Naive thymus-derived CD4-positive, alpha-beta T cell (primary cell): Measurements from ENCODE around the gene COL11A1. TPM values are rescaled to one million over a fixed set of nuclear protein-coding genes. Genes with fewer than 3 reads are reported as not detected.

Experiments
- ATAC-seq: fragments of 150-1000 bp; cut with Tn5 transposase; 2 replicates; pipeline ENCODE4 v1.10.0; 2021; ENCODE audit warnings: mild to moderate bottlenecking, moderate library complexity
- CTCF ChIA-PET: fragments of 350-600 bp; sonication (Branson Sonifier 250); formaldehyde crosslinking; loops from one replicate; lab custom pipeline; 2021; ENCODE audit warnings: antibody characterized with exemption; lab: Charles Lee
- POLR2A ChIA-PET: fragments of 350-600 bp; sonication (Branson Sonifier 250); formaldehyde crosslinking; loops from one replicate; lab custom pipeline; 2021; ENCODE audit warnings: antibody characterized with exemption, inconsistent platforms; lab: Charles Lee
- DNase-seq, 9 donors: peaks; one replicate each; pipeline versions ENCODE4 v3.0.0 to v3.0.0-alpha.2; 2020 to 2022; ENCODE audit warnings: mixed read lengths in 1 of 9
- H3K27ac ChIP-seq: one replicate; pipeline ENCODE4 v1.7.0; 2013; ENCODE audit warnings: mild to moderate bottlenecking, low read depth, low read length, moderate library complexity
- H3K27me3 ChIP-seq, 2 donors: one replicate each; pipeline ENCODE4 v1.7.0; 2013; ENCODE audit warnings: low read length in 2 of 2, mild to moderate bottlenecking in 2 of 2, moderate library complexity in 2 of 2; ENCODE audit not compliant: control insufficient read depth in 2 of 2, insufficient read depth in 2 of 2
- H3K36me3 ChIP-seq, 3 experiments: 1 replicate in 2 of 3; 2 replicates in 1 of 3; pipeline ENCODE4 v1.7.0; 2013; ENCODE audit warnings: low read length in 3 of 3, mild to moderate bottlenecking in 3 of 3, moderate library complexity in 1 of 3; ENCODE audit not compliant: insufficient read depth in 3 of 3, control insufficient read depth in 2 of 3
- H3K4me1 ChIP-seq, 2 donors: one replicate each; pipeline ENCODE4 v1.7.0; 2013; ENCODE audit warnings: low read length in 2 of 2, mild to moderate bottlenecking in 2 of 2, moderate library complexity in 1 of 2; ENCODE audit not compliant: control insufficient read depth in 2 of 2, insufficient read depth in 2 of 2
- H3K4me3 ChIP-seq: 2 replicates; pipeline ENCODE4 v1.7.0; 2013; ENCODE audit warnings: mild to moderate bottlenecking, low read length
- H3K9me3 ChIP-seq, 3 experiments: 1 replicate in 2 of 3; 2 replicates in 1 of 3; pipeline ENCODE4 v1.7.0; 2013; ENCODE audit warnings: low read length in 3 of 3; ENCODE audit not compliant: control insufficient read depth in 2 of 3
- H3K27ac Mint-ChIP-seq, 9 donors: one replicate each; pipeline ENCODE4 v1.8.0; 2020 to 2022; ENCODE audit warnings: mixed read lengths in 9 of 9, mild to moderate bottlenecking in 8 of 9, moderate library complexity in 5 of 9, inconsistent platforms in 2 of 9
- H3K27me3 Mint-ChIP-seq, 5 donors: one replicate each; pipeline ENCODE4 v1.8.0; 2021 to 2022; ENCODE audit warnings: mixed read lengths in 5 of 5, mild to moderate bottlenecking in 1 of 5
- H3K36me3 Mint-ChIP-seq, 5 donors: one replicate each; pipeline ENCODE4 v1.8.0; 2020 to 2022; ENCODE audit warnings: mixed read lengths in 5 of 5, mild to moderate bottlenecking in 3 of 5, inconsistent platforms in 1 of 5
- H3K4me1 Mint-ChIP-seq, 7 donors: one replicate each; pipeline ENCODE4 v1.8.0; 2020 to 2022; ENCODE audit warnings: mixed read lengths in 7 of 7, mild to moderate bottlenecking in 3 of 7, inconsistent platforms in 1 of 7
- H3K4me3 Mint-ChIP-seq, 10 donors: one replicate each; pipeline ENCODE4 v1.8.0; 2020 to 2022; ENCODE audit warnings: mild to moderate bottlenecking in 10 of 10, mixed read lengths in 10 of 10, moderate library complexity in 6 of 10, inconsistent platforms in 2 of 10
- H3K9me3 Mint-ChIP-seq, 11 donors: one replicate each; pipeline ENCODE4 v1.8.0; 2020 to 2022; ENCODE audit warnings: mixed read lengths in 11 of 11, mild to moderate bottlenecking in 4 of 11, inconsistent platforms in 1 of 11, moderate library complexity in 1 of 11
- intact Hi-C, 2 donors: fragments of 100-400 bp; cut with micrococcal nuclease; formaldehyde crosslinking; loops; one replicate each; pipeline ENCODE4 v1.15.1; 2023
- polyA plus RNA-seq, 2 donors: library from polyadenylated mRNA; unstranded; fragments of 300-500 nt; fragmentation: Illumina TruSeq; gene quantifications; one replicate each; pipeline ENCODE4 v1.2.3, GENCODE V29; 2021
- total RNA-seq, 6 experiments: library from RNA in 5 of 6; stranded (reverse) in 5 of 6; gene quantifications; 1 replicate in 5 of 6; 2 replicates in 1 of 6; pipeline ENCODE4 v1.2.3 and lab custom pipeline; 2021 to 2026

Gene COL11A1
- total and polyA plus RNA-seq, 7 experiments from 2014 or later = not detected

GRCh38 chr1:102872097-102872496 is 236.2 kb downstream of the COL11A1 start:
- H3K9me3 ChIP-seq = no peaks in the 10 kb centered on the region
- ChIA-PET POLR2A (interaction anchor here (0.6 kb wide), 1 partner anchor 379 kb away, joined by 3 read pairs; no protein-coding TSS in a partner anchor), CTCF (no interaction called here)
- Mint-ChIP-seq H3K4me3 (no peak overlapping the region), H3K36me3 (peaks cover 0 to 4% (median 0%) of the 10 kb centered on the region in 5 donors), H3K27me3 (no peaks in the 10 kb centered on the region), H3K9me3 (peaks cover 6 to 34% (median 11%) of the 10 kb centered on the region in 11 donors), H3K4me1 (no peaks in the 10 kb centered on the region), H3K27ac (no peak overlapping the region)
- no peaks in the 10 kb centered on the region for H3K4me1 ChIP-seq
- H3K4me3 ChIP-seq = no peak overlapping the region
- H3K27ac ChIP-seq = no peak overlapping the region
- ATAC-seq = no peak
- intact Hi-C loops = no loop called here
- no peaks in the 10 kb centered on the region for H3K36me3 ChIP-seq
- H3K27me3 ChIP-seq = no peaks in the 10 kb centered on the region
- DNase-seq = no peak

GRCh38 chr1:102863704-102864103 is 244.6 kb downstream of the COL11A1 start:
- Mint-ChIP-seq H3K27ac (no peak overlapping the region), H3K4me1 (no peaks in the 10 kb centered on the region), H3K4me3 (no peak overlapping the region), H3K27me3 (no peaks in the 10 kb centered on the region), H3K36me3 (peaks cover 0 to 5% (median 0%) of the 10 kb centered on the region in 5 donors), H3K9me3 (peaks cover 3 to 20% (median 7%) of the 10 kb centered on the region in 11 donors)
- no peaks in the 10 kb centered on the region for H3K9me3 ChIP-seq
- H3K36me3 ChIP-seq = no peaks in the 10 kb centered on the region
- no peaks in the 10 kb centered on the region for H3K27me3 ChIP-seq
- CTCF ChIA-PET = interaction anchor here (0.6 kb wide), 1 partner anchor 310 kb away, joined by 6 read pairs; no protein-coding TSS in a partner anchor
- no peak overlapping the region for H3K27ac ChIP-seq
- POLR2A ChIA-PET = no interaction called here
- no peaks in the 10 kb centered on the region for H3K4me1 ChIP-seq
- H3K4me3 ChIP-seq = no peak overlapping the region
- ATAC-seq = no peak
- intact Hi-C loops = no loop called here
- DNase-seq = no peak

GRCh38 chr1:102861247-102861646 is 247.1 kb downstream of the COL11A1 start:
- intact Hi-C loops = no loop called here
- no peaks in the 10 kb centered on the region for H3K27me3 ChIP-seq
- H3K36me3 ChIP-seq = no peaks in the 10 kb centered on the region
- no peak for ATAC-seq
- no peak overlapping the region for H3K4me3 ChIP-seq
- peaks cover 4 to 18% (median 9%) of the 10 kb centered on the region in 11 donors for H3K9me3 Mint-ChIP-seq
- DNase-seq = no peak
- H3K4me1 ChIP-seq = no peaks in the 10 kb centered on the region
- H3K4me1 Mint-ChIP-seq = no peaks in the 10 kb centered on the region
- H3K27me3 Mint-ChIP-seq = no peaks in the 10 kb centered on the region
- ChIA-PET CTCF (no interaction called here), POLR2A (no interaction called here)
- no peak overlapping the region for H3K27ac Mint-ChIP-seq
- peaks cover 0 to 5% (median 0%) of the 10 kb centered on the region in 5 donors for H3K36me3 Mint-ChIP-seq
- no peak overlapping the region for H3K4me3 Mint-ChIP-seq
- H3K9me3 ChIP-seq = no peaks in the 10 kb centered on the region
- H3K27ac ChIP-seq = no peak overlapping the region

- no peaks in the 10 kb centered on the region for H3K27me3 Mint-ChIP-seq
- H3K4me3 Mint-ChIP-seq = no peak overlapping the region
- no peak for DNase-seq
- POLR2A ChIA-PET = no interaction called here
- Histone ChIP-seq H3K9me3 (no peaks in the 10 kb centered on the region), H3K27ac (no peak overlapping the region), H3K27me3 (no peaks in the 10 kb centered on the region), H3K4me1 (no peaks in the 10 kb centered on the region), H3K36me3 (no peaks in the 10 kb centered on the region), H3K4me3 (no peak overlapping the region)
- H3K36me3 Mint-ChIP-seq = peaks cover 0 to 5% (median 0%) of the 10 kb centered on the region in 5 donors
- CTCF ChIA-PET = interaction anchor here (0.6 kb wide), 1 partner anchor 219 kb away, joined by 3 read pairs; no protein-coding TSS in a partner anchor
- no peaks in the 10 kb centered on the region for H3K4me1 Mint-ChIP-seq
- no peak for ATAC-seq
- intact Hi-C loops = no loop called here
- peaks cover 6 to 26% (median 11%) of the 10 kb centered on the region in 11 donors for H3K9me3 Mint-ChIP-seq
- H3K27ac Mint-ChIP-seq = no peak overlapping the region
These were observed 249.6 kb downstream of the COL11A1 start for GRCh38 chr1:102858695-102859094.

GRCh38 chr1:102857251-102857650 is 251.1 kb downstream of the COL11A1 start:
- Histone ChIP-seq H3K27me3 (no peaks in the 10 kb centered on the region), H3K27ac (no peak overlapping the region), H3K36me3 (no peaks in the 10 kb centered on the region), H3K9me3 (no peaks in the 10 kb centered on the region), H3K4me3 (no peak overlapping the region), H3K4me1 (no peaks in the 10 kb centered on the region)
- intact Hi-C loops = no loop called here
- POLR2A ChIA-PET = no interaction called here
- Mint-ChIP-seq H3K4me3 (no peak overlapping the region), H3K4me1 (no peaks in the 10 kb centered on the region), H3K27me3 (no peaks in the 10 kb centered on the region), H3K9me3 (peaks cover 7 to 26% (median 13%) of the 10 kb centered on the region in 11 donors), H3K27ac (no peak overlapping the region), H3K36me3 (peaks cover 0 to 5% (median 0%) of the 10 kb centered on the region in 5 donors)
- no peak for DNase-seq
- no peak for ATAC-seq
- CTCF ChIA-PET = no interaction called here

- H3K36me3 ChIP-seq = no peaks in the 10 kb centered on the region
- H3K9me3 ChIP-seq = no peaks in the 10 kb centered on the region
- Mint-ChIP-seq H3K9me3 (peaks cover 0 to 20% (median 8%) of the 10 kb centered on the region in 11 donors), H3K4me3 (no peak overlapping the region), H3K27me3 (no peaks in the 10 kb centered on the region), H3K27ac (no peak overlapping the region), H3K4me1 (no peaks in the 10 kb centered on the region), H3K36me3 (no peaks in the 10 kb centered on the region)
- intact Hi-C loops = no loop called here
- peak; percentile 29 for ATAC-seq
- H3K4me1 ChIP-seq = no peaks in the 10 kb centered on the region
- DNase-seq = no peak
- CTCF ChIA-PET = no interaction called here
- no peak overlapping the region for H3K4me3 ChIP-seq
- no peaks in the 10 kb centered on the region for H3K27me3 ChIP-seq
- POLR2A ChIA-PET = no interaction called here
- no peak overlapping the region for H3K27ac ChIP-seq
These were observed 254.6 kb downstream of the COL11A1 start for GRCh38 chr1:102853701-102854187.

GRCh38 chr1:102853136-102853535 is 255.2 kb downstream of the COL11A1 start:
- H3K27me3 ChIP-seq = no peaks in the 10 kb centered on the region
- ATAC-seq = no peak

More at GRCh38 chr1:102853136-102853535, 255.2 kb downstream of the COL11A1 start:
- Mint-ChIP-seq H3K9me3 (peaks cover 0 to 20% (median 5%) of the 10 kb centered on the region in 11 donors), H3K27ac (no peak overlapping the region), H3K27me3 (no peaks in the 10 kb centered on the region), H3K36me3 (no peaks in the 10 kb centered on the region), H3K4me3 (no peak overlapping the region), H3K4me1 (peaks cover 0 to 2% (median 0%) of the 10 kb centered on the region in 7 donors)
- Histone ChIP-seq H3K36me3 (no peaks in the 10 kb centered on the region), H3K4me3 (no peak overlapping the region), H3K4me1 (no peaks in the 10 kb centered on the region), H3K9me3 (no peaks in the 10 kb centered on the region), H3K27ac (no peak overlapping the region)
- CTCF ChIA-PET = no interaction called here
- DNase-seq = no peak
- intact Hi-C loops = no loop called here
- POLR2A ChIA-PET = no interaction called here
